WTC11 (cell line): Measurements from ENCODE around the gene IL17RB. TPM values are rescaled to one million over a fixed set of nuclear protein-coding genes. Genes with fewer than 3 reads are reported as not detected.

Source experiments
- ATAC-seq: fragments of 200-7000 bp; cut with Tn5 transposase; 2 replicates; pipeline ENCODE4 v1.10.0; 2021; ENCODE audit warnings: mild to moderate bottlenecking, moderate library complexity
- CTCF ChIA-PET: fragments of 300-600 bp; sonication (Branson Sonifier 250); formaldehyde crosslinking; loops from one replicate; lab custom pipeline; 2021; ENCODE audit warnings: antibody characterized with exemption; lab: Charles Lee
- POLR2A ChIA-PET: fragments of 350-600 bp; sonication (Branson Sonifier 250); formaldehyde crosslinking; loops from one replicate; lab custom pipeline; 2021; ENCODE audit warnings: antibody characterized with exemption; lab: Charles Lee
- DNase-seq: peaks from one replicate; pipeline ENCODE4 v3.0.0; 2021; ENCODE audit warnings: low spot score
- H3K27ac Mint-ChIP-seq: 2 replicates; pipeline ENCODE4 v1.8.0; 2021; ENCODE audit warnings: mixed read lengths
- H3K27me3 Mint-ChIP-seq: 2 replicates; pipeline ENCODE4 v1.8.0; 2021; ENCODE audit warnings: low read depth, mild to moderate bottlenecking, moderate library complexity, mixed read lengths
- H3K36me3 Mint-ChIP-seq: 2 replicates; pipeline ENCODE4 v1.8.0; 2021; ENCODE audit warnings: mixed read lengths
- H3K4me1 Mint-ChIP-seq: 2 replicates; pipeline ENCODE4 v1.8.0; 2022; ENCODE audit warnings: mixed read lengths
- H3K4me3 Mint-ChIP-seq: 2 replicates; pipeline ENCODE4 v1.8.0; 2021; ENCODE audit warnings: mild to moderate bottlenecking, moderate library complexity, mixed read lengths
- H3K9me3 Mint-ChIP-seq: 2 replicates; pipeline ENCODE4 v1.8.0; 2021; ENCODE audit warnings: mixed read lengths
- AFF4 ChIP-seq: sonication (generic); formaldehyde crosslinking; IDR thresholded peaks from 2 replicates; pipeline ENCODE4 v1.8.1; 2023; ENCODE audit warnings: mild to moderate bottlenecking, missing genetic modification reagents, borderline replicate concordance
- ATF1 ChIP-seq: sonication (generic); formaldehyde crosslinking; IDR thresholded peaks from 2 replicates; pipeline ENCODE4 v1.8.1; 2023; ENCODE audit warnings: mild to moderate bottlenecking, moderate library complexity, missing genetic modification reagents
- ATF6 ChIP-seq: sonication (generic); formaldehyde crosslinking; IDR thresholded peaks from 2 replicates; pipeline ENCODE4 v1.8.1; 2023; ENCODE audit warnings: mild to moderate bottlenecking, missing genetic modification reagents
- CDX4 ChIP-seq: fragments of 250-450 bp; sonication (Bioruptor Pico); IDR thresholded peaks from 2 replicates; pipeline ENCODE4 v1.9.0; 2021; ENCODE audit warnings: moderate library complexity, mild to moderate bottlenecking, inconsistent platforms, borderline replicate concordance
- CTCF ChIP-seq: fragments of 200-600 bp; IDR thresholded peaks from 2 replicates; pipeline ENCODE4 v1.8.0; 2022; ENCODE audit warnings: antibody characterized with exemption
- ESRRA ChIP-seq: sonication (generic); formaldehyde crosslinking; IDR thresholded peaks from 2 replicates; pipeline ENCODE4 v1.8.1; 2022; ENCODE audit warnings: mild to moderate bottlenecking, missing genetic modification reagents, borderline replicate concordance
- ETV6 ChIP-seq: sonication (generic); formaldehyde crosslinking; IDR thresholded peaks from 2 replicates; pipeline ENCODE4 v1.8.1; 2022; ENCODE audit warnings: mild to moderate bottlenecking, missing genetic modification reagents
- GRHL2 ChIP-seq: fragments of 250-450 bp; sonication (Bioruptor Pico); IDR thresholded peaks from 2 replicates; pipeline ENCODE4 v1.8.0; 2022; ENCODE audit warnings: mild to moderate bottlenecking, moderate library complexity; ENCODE audit not compliant: insufficient replicate concordance, severe bottlenecking
- MAX ChIP-seq: sonication (generic); formaldehyde crosslinking; IDR thresholded peaks from 2 replicates; pipeline ENCODE4 v1.8.0; 2022; ENCODE audit warnings: mild to moderate bottlenecking, missing genetic modification reagents
- RELA ChIP-seq: sonication (generic); formaldehyde crosslinking; IDR thresholded peaks from 2 replicates; pipeline ENCODE4 v1.8.1; 2022; ENCODE audit warnings: missing genetic modification reagents, mild to moderate bottlenecking, borderline replicate concordance
- STAT6 ChIP-seq: sonication (generic); formaldehyde crosslinking; conservative IDR thresholded peaks from 2 replicates; pipeline ENCODE4 v1.8.1; 2023; ENCODE audit warnings: mild to moderate bottlenecking, low read depth, missing genetic modification reagents, moderate library complexity
- TCF7 ChIP-seq: sonication (generic); formaldehyde crosslinking; IDR thresholded peaks from 2 replicates; pipeline ENCODE4 v1.8.0; 2022; ENCODE audit warnings: mild to moderate bottlenecking, low read depth, missing genetic modification reagents, moderate library complexity
- USF2 ChIP-seq: sonication (generic); formaldehyde crosslinking; IDR thresholded peaks from 2 replicates; pipeline ENCODE4 v1.8.1; 2023; ENCODE audit warnings: mild to moderate bottlenecking, missing genetic modification reagents, moderate library complexity
- ZNF317 ChIP-seq: sonication (generic); formaldehyde crosslinking; IDR thresholded peaks from 2 replicates; pipeline ENCODE4 v1.8.1; 2023; ENCODE audit warnings: low read depth, mild to moderate bottlenecking, moderate library complexity, missing genetic modification reagents, borderline replicate concordance
- total RNA-seq: library from RNA; stranded (reverse); gene quantifications from 3 replicates; pipeline ENCODE4 v1.2.3, GENCODE V29; 2021
- TF ChIP-seq, protein P1 (sequence below): sonication (generic); formaldehyde crosslinking; IDR thresholded peaks from 2 replicates; pipeline ENCODE4 v1.8.1; 2023; ENCODE audit warnings: mild to moderate bottlenecking, missing genetic modification reagents
- TF ChIP-seq, protein P2 (sequence below): sonication (generic); formaldehyde crosslinking; IDR thresholded peaks from 2 replicates; pipeline ENCODE4 v1.8.0; 2022; ENCODE audit warnings: mild to moderate bottlenecking, missing genetic modification reagents

Gene IL17RB
- total RNA-seq, 1 experiment from 2014 or later, result 5.6 TPM

DNA sequence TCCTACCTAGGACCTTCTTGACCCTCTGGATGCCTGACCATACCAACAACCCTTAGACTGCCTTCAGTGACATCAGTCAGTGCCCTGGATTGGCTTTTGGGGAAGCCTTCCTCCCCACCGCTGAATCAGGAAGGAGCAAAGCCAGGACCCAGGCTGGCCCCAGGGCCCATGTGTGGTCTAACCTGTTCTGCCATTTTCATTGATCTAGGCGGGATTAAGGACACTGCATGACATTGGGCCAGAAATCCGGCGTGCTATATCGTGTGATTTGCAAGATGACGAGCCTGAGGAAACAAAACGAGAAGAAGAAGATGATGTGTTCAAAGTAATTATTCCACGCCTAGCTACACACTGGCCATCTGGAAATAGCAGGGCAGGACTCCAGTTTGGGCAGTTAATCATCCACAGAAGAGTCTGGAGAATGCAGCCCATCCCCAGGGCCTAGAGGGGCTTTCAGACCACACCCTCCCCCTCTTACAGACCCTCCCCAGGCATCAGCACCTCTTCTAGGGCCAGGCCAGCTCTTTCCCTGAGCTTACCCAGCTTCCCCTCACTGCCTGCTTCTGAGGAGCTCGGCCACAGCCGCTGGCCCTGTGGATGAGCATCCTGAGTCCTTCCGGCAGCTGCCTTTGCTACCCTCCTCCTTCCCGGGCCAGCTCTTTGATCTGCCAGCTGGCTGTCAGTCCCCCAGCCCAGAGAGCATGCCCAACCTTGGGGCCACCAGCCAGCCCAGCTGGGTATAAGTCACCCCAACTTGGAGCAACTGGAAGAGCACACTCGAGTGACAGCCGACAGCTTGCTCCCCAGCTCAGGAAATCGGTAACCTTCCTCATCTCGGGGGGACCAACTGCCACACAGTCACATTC, 46.1 kb upstream of the IL17RB start:
- H3K9me3 Mint-ChIP-seq, result no peaks in the 10 kb centered on the region
- no peak overlapping the region for H3K27ac Mint-ChIP-seq
- no peak overlapping the region for H3K4me3 Mint-ChIP-seq
- ATAC-seq, result no peak
- no peaks in the 10 kb centered on the region for H3K27me3 Mint-ChIP-seq
- peaks cover 15% of the 10 kb centered on the region for H3K4me1 Mint-ChIP-seq
- TF ChIP-seq ESRRA (CRISPR knock-in tag), result no peak
- TF ChIP-seq GRHL2 (CRISPR knock-in tag), result no peak
- ChIA-PET POLR2A (interaction anchor here (0.5 kb wide), 1 partner anchor 37 kb away, joined by 4 read pairs; no protein-coding TSS in a partner anchor), CTCF (no interaction called here)
- DNase-seq, result no peak
- H3K36me3 Mint-ChIP-seq, result no peaks in the 10 kb centered on the region

- no peaks in the 10 kb centered on the region for H3K9me3 Mint-ChIP-seq
- ATAC-seq, result no peak
- POLR2A ChIA-PET, result no interaction called here
- no peak for TF ChIP-seq RELA
- no peak for TF ChIP-seq ATF6 (CRISPR knock-in tag)
- TF ChIP-seq MAX (CRISPR knock-in tag), result no peak
- no peak for TF ChIP-seq USF2 (CRISPR knock-in tag)
- TF ChIP-seq CTCF, result no peak
- no peak for TF ChIP-seq AFF4 (CRISPR knock-in tag)
- no peak for TF ChIP-seq ZNF317 (CRISPR knock-in tag)
- no peak for TF ChIP-seq CDX4
- TF ChIP-seq ATF1 (CRISPR knock-in tag), result no peak
- TF ChIP-seq ETV6 (CRISPR knock-in tag), result no peak
- TF ChIP-seq STAT6 (CRISPR knock-in tag), result no peak
- TF ChIP-seq, protein P1, sequence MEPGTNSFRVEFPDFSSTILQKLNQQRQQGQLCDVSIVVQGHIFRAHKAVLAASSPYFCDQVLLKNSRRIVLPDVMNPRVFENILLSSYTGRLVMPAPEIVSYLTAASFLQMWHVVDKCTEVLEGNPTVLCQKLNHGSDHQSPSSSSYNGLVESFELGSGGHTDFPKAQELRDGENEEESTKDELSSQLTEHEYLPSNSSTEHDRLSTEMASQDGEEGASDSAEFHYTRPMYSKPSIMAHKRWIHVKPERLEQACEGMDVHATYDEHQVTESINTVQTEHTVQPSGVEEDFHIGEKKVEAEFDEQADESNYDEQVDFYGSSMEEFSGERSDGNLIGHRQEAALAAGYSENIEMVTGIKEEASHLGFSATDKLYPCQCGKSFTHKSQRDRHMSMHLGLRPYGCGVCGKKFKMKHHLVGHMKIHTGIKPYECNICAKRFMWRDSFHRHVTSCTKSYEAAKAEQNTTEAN (CRISPR knock-in tag), result no peak
- TF ChIP-seq, protein P2, sequence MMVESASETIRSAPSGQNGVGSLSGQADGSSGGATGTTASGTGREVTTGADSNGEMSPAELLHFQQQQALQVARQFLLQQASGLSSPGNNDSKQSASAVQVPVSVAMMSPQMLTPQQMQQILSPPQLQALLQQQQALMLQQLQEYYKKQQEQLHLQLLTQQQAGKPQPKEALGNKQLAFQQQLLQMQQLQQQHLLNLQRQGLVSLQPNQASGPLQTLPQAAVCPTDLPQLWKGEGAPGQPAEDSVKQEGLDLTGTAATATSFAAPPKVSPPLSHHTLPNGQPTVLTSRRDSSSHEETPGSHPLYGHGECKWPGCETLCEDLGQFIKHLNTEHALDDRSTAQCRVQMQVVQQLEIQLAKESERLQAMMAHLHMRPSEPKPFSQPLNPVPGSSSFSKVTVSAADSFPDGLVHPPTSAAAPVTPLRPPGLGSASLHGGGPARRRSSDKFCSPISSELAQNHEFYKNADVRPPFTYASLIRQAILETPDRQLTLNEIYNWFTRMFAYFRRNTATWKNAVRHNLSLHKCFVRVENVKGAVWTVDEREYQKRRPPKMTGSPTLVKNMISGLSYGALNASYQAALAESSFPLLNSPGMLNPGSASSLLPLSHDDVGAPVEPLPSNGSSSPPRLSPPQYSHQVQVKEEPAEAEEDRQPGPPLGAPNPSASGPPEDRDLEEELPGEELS (CRISPR knock-in tag), result no peak
- no peak for TF ChIP-seq TCF7
Observed at GRCh38 chr3:53801319-53801718, 45.0 kb upstream of the IL17RB start.

More at GRCh38 chr3:53801319-53801718, 45.0 kb upstream of the IL17RB start:
- no peak for DNase-seq
- CTCF ChIA-PET, result no interaction called here
- H3K36me3 Mint-ChIP-seq, result no peaks in the 10 kb centered on the region
- no peaks in the 10 kb centered on the region for H3K27me3 Mint-ChIP-seq
- no peak overlapping the region for H3K4me3 Mint-ChIP-seq
- H3K27ac Mint-ChIP-seq, result no peak overlapping the region
- peaks cover 15% of the 10 kb centered on the region for H3K4me1 Mint-ChIP-seq
